Mesodermal cell (in vitro differentiated cells): Measurements from ENCODE around the gene ISCU.

ENCODE experiments used
- H3K27ac ChIP-seq: 2 replicates; pipeline ENCODE4 v1.7.0; 2013; ENCODE audit warnings: mild to moderate bottlenecking, low read depth, low read length, moderate library complexity; ENCODE audit not compliant: severe bottlenecking
- H3K36me3 ChIP-seq: 2 replicates; pipeline ENCODE4 v1.7.1; 2013; ENCODE audit warnings: mild to moderate bottlenecking, low read length, moderate library complexity; ENCODE audit not compliant: control insufficient read depth, insufficient read depth
- H3K4me1 ChIP-seq: one replicate; pipeline ENCODE4 v1.7.1; 2013; ENCODE audit warnings: mild to moderate bottlenecking, low read length; ENCODE audit not compliant: insufficient read depth, control insufficient read depth, poor library complexity, severe bottlenecking
- H3K4me3 ChIP-seq: 2 replicates; pipeline ENCODE4 v1.7.0; 2013; ENCODE audit warnings: low read length, control low read depth, mild to moderate bottlenecking; ENCODE audit not compliant: insufficient read depth, poor library complexity, severe bottlenecking; ENCODE audit errors: extremely low read depth
- H3K9me3 ChIP-seq: 2 replicates; pipeline ENCODE4 v1.7.1; 2013; ENCODE audit warnings: mild to moderate bottlenecking, low read length, moderate library complexity; ENCODE audit not compliant: control insufficient read depth
- WGBS, 2 experiments: methylation state at CpG; one replicate each; pipeline ENCODE4 v1.1.5; 2013; ENCODE audit warnings: missing lambda C conversion rate in 2 of 2; ENCODE audit not compliant: insufficient coverage in 2 of 2; 5-methylcytosine and 5-hydroxymethylcytosine counted together

The ISCU gene

DNA sequence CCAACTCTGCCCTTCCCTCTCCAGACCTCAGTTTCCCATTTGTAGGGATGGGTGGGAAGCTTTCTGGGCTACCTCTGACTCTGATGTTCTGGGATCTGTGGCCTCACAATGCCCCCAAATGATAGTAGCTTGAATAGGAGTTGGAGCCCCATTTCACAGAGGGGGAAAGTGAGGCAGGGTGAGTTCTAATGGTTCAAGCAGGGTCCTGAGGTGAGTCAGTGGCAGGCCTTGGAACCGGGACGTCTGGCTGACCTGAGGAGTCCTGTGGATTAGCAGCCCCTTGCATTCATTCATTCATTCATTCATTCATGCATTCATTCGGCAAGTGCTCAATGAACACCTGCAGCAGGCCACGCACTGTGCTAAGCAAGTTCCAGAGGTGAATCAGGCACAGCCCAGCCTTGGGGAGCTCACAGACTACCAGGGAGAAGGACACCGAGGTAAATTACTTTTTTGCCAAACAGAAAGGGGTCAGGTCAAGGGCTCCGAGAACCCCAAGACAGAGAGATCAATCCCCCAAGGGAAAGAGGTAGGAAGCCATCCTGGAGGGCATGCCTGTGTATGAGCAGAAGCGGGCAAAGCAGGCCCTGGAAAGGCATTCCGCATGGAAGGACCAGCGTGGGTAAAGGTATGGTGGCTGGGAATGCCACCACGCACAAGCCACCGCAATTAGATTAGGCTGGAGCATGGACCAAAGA, 36.3 kb downstream of the ISCU start:
- Histone ChIP-seq H3K4me1 (peaks cover 8% of the 10 kb centered on the region), H3K4me3 (no peak overlapping the region), H3K27ac (no peak overlapping the region), H3K9me3 (no peaks in the 10 kb centered on the region), H3K36me3 (no peaks in the 10 kb centered on the region)
- WGBS, 2 experiments = 93 to 94% methylated on average over 8 to 11 of the region's 11 CpGs

GRCh38 chr12:108599541-108599940, 37.1 kb downstream of the ISCU start:
- 59 to 91% methylated on average over 3 to 4 of the region's 6 CpGs for WGBS, 2 experiments
- H3K27ac ChIP-seq = no peak overlapping the region
- no peaks in the 10 kb centered on the region for H3K9me3 ChIP-seq
- H3K36me3 ChIP-seq = no peaks in the 10 kb centered on the region
- H3K4me1 ChIP-seq = peaks cover 6% of the 10 kb centered on the region
- no peak overlapping the region for H3K4me3 ChIP-seq

DNA sequence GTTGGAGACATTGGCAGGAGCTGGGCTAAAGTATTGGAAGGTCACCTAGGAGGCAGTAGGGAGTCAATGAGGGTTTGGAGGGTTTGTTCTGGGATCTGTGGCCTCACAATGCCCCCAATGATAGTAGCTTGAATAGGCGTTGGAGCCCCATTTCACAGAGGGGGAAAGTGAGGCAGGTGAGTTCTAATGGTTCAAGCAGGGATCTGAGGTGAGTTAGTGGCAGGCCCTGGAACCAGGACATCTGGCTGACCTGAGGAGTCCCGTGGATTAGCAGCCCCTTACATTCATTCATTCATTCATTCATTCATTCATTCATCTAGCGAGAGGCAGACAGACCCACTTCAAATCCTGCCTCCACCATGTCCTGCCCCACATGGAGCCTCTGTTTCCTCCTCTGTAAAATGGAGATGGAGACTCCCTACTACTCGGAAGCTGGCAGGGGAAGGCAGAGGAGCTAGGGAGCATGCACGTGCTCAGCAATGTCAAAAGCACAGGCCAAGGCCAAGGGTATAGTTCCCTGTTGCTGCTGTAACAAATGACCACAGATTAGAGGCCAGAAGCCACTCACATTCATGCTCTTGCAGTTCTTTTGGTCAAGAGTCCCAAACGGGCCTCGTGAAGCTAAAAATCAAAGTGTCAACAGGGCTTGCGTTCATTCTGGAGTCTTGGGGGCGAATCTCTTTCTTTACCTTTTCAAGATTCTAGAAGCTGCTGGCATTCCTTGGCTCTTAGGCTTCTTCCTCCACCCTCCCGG, 37.7 kb downstream of the ISCU start:
- Histone ChIP-seq H3K36me3 (no peaks in the 10 kb centered on the region), H3K9me3 (no peaks in the 10 kb centered on the region), H3K27ac (no peak overlapping the region), H3K4me1 (peaks cover 6% of the 10 kb centered on the region), H3K4me3 (no peak overlapping the region)
- 86 to 92% methylated on average over 7 to 9 of the region's 10 CpGs for WGBS, 2 experiments

GRCh38 chr12:108600702-108601007, 38.3 kb downstream of the ISCU start:
- Histone ChIP-seq H3K4me1 (peaks cover 6% of the 10 kb centered on the region), H3K36me3 (no peaks in the 10 kb centered on the region), H3K4me3 (no peak overlapping the region), H3K27ac (no peak overlapping the region), H3K9me3 (no peaks in the 10 kb centered on the region)
- 69 to 76% methylated on average over 3 of the region's 4 CpGs for WGBS, 2 experiments

GRCh38 chr12:108602209-108602705, 39.9 kb downstream of the ISCU start:
- Histone ChIP-seq H3K4me1 (peaks cover 3% of the 10 kb centered on the region), H3K27ac (no peak overlapping the region), H3K36me3 (no peaks in the 10 kb centered on the region), H3K4me3 (no peak overlapping the region), H3K9me3 (no peaks in the 10 kb centered on the region)
- 90 to 96% methylated on average over 5 to 8 of the region's 9 CpGs for WGBS, 2 experiments

- H3K9me3 ChIP-seq = no peaks in the 10 kb centered on the region
- H3K27ac ChIP-seq = no peak overlapping the region
- WGBS, 2 experiments = 88 to 91% methylated on average over 11 to 12 of the region's 15 CpGs
- no peaks in the 10 kb centered on the region for H3K36me3 ChIP-seq
- H3K4me1 ChIP-seq = no peaks in the 10 kb centered on the region
- H3K4me3 ChIP-seq = no peak overlapping the region
These were observed 40.7 kb downstream of the ISCU start for GRCh38 chr12:108602976-108603704.

DNA sequence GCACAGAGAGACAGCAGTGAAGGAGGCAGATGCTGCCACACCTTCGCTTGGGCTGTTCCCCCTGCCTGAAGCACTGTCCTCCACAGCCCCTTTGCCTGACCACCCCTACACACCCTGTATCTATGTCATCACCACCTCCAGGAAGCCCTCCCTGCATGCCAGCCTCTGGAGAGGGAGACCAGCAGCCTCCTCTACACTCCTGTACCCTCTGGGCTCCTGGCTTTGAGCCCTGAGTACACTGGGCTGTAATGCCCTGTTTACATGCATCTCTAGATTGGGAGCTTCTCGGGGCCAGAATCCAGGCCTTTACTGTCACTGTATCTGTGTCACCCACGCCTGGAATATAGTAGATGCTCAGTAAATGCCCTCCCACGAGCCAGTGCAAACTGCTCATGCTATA, 41.3 kb downstream of the ISCU start:
- Histone ChIP-seq H3K4me1 (no peaks in the 10 kb centered on the region), H3K36me3 (no peaks in the 10 kb centered on the region), H3K9me3 (no peaks in the 10 kb centered on the region), H3K4me3 (no peak overlapping the region), H3K27ac (no peak overlapping the region)
- 90 to 92% methylated on average over 4 of the region's 4 CpGs for WGBS, 2 experiments

DNA sequence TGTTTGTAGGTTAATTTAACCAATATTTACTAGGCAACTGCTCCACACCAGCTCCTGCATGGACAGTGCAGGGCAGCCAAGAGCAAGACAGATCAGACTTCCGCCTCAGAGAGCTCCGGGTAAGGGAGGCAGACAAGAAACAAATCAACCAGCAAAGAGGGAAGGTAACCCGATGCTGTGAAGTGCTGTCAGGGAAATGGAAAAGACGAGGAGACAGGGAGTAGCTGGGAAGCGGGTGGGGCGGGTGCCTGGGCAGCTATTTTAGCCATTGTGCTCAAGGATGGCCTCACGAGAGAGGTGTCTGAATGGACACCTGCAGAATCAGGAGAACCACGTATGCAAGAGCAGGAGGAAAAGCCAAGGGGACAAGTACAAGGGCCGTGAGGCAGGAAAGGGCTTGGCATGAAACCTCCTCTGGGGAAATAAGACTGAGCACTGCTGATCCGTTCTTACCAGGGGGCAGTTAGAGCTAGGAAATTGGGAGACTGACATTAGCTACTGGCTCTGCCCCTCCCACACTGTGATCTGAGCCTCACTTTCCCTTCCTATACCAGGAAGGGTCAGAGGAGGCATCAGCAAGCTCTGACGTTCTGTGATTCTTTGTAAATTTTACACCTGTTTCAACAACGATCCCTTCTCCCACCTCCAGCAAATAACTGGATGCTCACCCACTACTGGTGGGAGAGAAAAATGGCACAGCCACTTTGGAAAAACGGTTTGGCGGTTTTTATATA, 42.0 kb downstream of the ISCU start:
- Histone ChIP-seq H3K9me3 (no peaks in the 10 kb centered on the region), H3K36me3 (no peaks in the 10 kb centered on the region), H3K27ac (no peak overlapping the region), H3K4me1 (peaks cover 1% of the 10 kb centered on the region), H3K4me3 (no peak overlapping the region)
- 64 to 66% methylated on average over 9 to 10 of the region's 14 CpGs for WGBS, 2 experiments

DNA sequence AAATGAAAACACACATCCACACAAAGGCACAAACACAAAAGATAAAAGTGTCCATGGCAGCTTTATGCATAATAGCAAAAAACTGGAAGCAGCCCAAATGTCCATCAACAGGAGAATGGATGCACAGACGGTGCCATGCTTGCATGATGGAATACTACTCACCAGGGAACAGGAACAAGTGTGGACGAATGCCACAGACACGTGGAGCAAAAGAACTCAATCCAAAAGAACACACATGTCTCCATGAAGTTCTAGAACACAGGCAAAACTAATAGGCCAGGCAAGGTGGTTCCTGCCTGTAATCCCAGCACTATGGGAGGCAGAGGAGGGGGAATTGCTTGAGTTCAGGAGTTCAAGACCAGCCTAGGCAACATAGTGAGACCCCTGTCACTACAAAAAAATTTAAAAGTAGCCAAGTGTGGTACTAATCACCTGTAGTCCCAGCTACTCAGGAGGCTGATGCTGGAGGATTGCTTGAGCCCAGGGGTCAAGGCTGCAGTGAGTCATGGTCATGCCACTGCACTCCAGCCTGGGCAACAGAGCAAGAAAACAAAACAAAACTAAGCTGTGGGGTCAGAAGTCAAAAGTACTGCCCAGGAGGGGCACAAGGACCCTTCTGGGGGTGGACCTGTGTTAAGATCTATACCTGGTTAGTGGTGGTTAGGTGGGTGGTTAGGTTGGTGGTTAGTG, 42.7 kb downstream of the ISCU start:
- H3K36me3 ChIP-seq = no peaks in the 10 kb centered on the region
- no peak overlapping the region for H3K4me3 ChIP-seq
- no peaks in the 10 kb centered on the region for H3K9me3 ChIP-seq
- 75 to 84% methylated on average over 1 to 3 of the region's 3 CpGs for WGBS, 2 experiments
- no peak overlapping the region for H3K27ac ChIP-seq
- peaks cover 7% of the 10 kb centered on the region for H3K4me1 ChIP-seq
